Gastroesophageal sphincter (tissue), 4 donors: ENCODE data around the gene U2AF1L4. TPM values are rescaled to one million over a fixed set of nuclear protein-coding genes. Genes with fewer than 3 reads are reported as not detected.

Source experiments
- ATAC-seq: fragments of 150-250 bp; one replicate; pipeline ENCODE4 v1.9.1; 2016; ENCODE audit warnings: mild to moderate bottlenecking, moderate library complexity
- H3K27ac ChIP-seq, 4 donors: fragments of 200-600 bp; sonication (generic) in 3 of 4; 1 replicate in 3 of 4; 2 replicates in 1 of 4; pipeline ENCODE4 v1.5.1; 2016 to 2019
- H3K27me3 ChIP-seq: fragments of 200-600 bp; sonication (generic); one replicate; pipeline ENCODE4 v1.5.1; 2019
- H3K36me3 ChIP-seq, 2 donors: fragments of 200-600 bp; sonication (generic); one replicate each; pipeline ENCODE4 v1.5.1; 2019; ENCODE audit warnings: control low read depth in 1 of 2
- H3K4me1 ChIP-seq, 3 donors: fragments of 200-600 bp; sonication (generic); 1 replicate in 2 of 3; 2 replicates in 1 of 3; pipeline ENCODE4 v1.5.1; 2016 to 2019; ENCODE audit warnings: control low read depth in 2 of 3
- H3K4me3 ChIP-seq, 2 donors: fragments of 200-600 bp; sonication (generic); one replicate each; pipeline ENCODE4 v1.5.1; 2019; ENCODE audit warnings: mild to moderate bottlenecking in 1 of 2, moderate library complexity in 1 of 2
- H3K9me3 ChIP-seq, 3 donors: fragments of 200-600 bp; sonication (generic); one replicate each; pipeline ENCODE4 v1.5.1; 2017 to 2019; ENCODE audit warnings: control low read depth in 2 of 3
- EP300 ChIP-seq: sonication (generic); formaldehyde crosslinking; IDR thresholded peaks from one replicate; pipeline ENCODE4 v1.6.1; 2017; ENCODE audit warnings: antibody characterized with exemption, mild to moderate bottlenecking
- POLR2A ChIP-seq, 2 donors: fragments of 450-650 bp; IDR thresholded peaks; one replicate each; pipeline ENCODE4 v1.6.1; 2017; ENCODE audit warnings: antibody characterized with exemption in 2 of 2, mild to moderate bottlenecking in 2 of 2, moderate library complexity in 1 of 2
- POLR2AphosphoS5 ChIP-seq: sonication (generic); formaldehyde crosslinking; IDR thresholded peaks from one replicate; pipeline ENCODE4 v1.6.1; 2017; ENCODE audit warnings: antibody characterized with exemption
- WGBS, 2 donors: methylation state at CpG; one replicate each; pipeline ENCODE4 v1.1.5; 2018; ENCODE audit warnings: low coverage in 1 of 2; 5-methylcytosine and 5-hydroxymethylcytosine counted together
- total RNA-seq, 4 donors: library from RNA; depleted of rRNA; stranded (reverse); fragments of >200 nt; gene quantifications; one replicate each; pipeline ENCODE4 v1.1.0, GENCODE V29; 2016
- TF ChIP-seq, protein P1 (sequence below), 4 experiments: fragments of 200-600 bp in 2 of 4; fragments of 450-650 bp in 2 of 4; sonication (generic) in 1 of 4; IDR thresholded peaks; one replicate each; pipeline ENCODE4 v1.5.1; 2017 to 2019; ENCODE audit warnings: antibody characterized with exemption in 4 of 4, mild to moderate bottlenecking in 2 of 4, moderate library complexity in 2 of 4

The U2AF1L4 gene
- total RNA-seq, 4 donors from 2014 or later = 7.5 to 29.3 (median 23.7) TPM

DNA sequence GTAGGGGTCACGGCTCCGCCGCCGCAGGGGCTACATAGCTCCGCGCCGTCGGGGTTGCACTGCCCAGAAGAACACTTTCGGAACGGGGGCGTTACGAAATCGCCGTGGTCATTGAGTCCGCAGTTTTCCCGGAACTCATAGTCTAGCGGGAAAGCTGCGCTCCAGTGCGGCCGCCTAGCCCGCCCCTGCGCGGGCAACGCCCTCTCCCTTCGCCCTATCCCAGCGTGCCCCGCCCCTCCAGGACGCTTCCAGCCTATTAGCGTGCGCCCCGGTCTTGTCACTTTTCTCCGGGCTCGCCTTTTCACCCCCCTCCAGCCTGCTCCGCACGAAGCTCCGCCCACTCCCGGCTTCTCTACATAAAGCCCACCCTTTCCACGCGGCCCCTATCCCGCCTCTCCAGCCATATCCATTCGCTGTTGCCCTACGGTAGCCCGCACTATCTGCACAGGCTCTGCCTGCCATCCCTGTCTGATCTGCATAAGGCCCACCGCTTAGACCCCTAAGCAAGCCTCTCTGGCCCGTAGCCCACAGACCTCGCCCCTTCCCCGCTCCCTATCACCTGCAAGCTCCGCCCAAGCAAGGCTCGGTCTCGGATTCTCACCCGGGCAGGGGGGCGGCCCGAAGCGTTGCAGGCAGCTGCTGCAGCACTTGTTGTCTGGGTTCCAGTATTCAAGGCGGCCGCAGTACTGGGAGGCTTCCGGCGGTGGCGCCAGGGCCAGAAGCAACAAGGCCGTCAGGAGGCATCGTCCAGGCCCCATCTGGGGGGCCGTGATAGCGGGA is 4.6 kb downstream of the U2AF1L4 start:
- TF ChIP-seq POLR2A (IDR thresholded peaks at IDR 0.05) (peak; percentile 31 to 39), EP300 (no peak), POLR2AphosphoS5 (peak; percentile 90)
- TF ChIP-seq, protein P1, sequence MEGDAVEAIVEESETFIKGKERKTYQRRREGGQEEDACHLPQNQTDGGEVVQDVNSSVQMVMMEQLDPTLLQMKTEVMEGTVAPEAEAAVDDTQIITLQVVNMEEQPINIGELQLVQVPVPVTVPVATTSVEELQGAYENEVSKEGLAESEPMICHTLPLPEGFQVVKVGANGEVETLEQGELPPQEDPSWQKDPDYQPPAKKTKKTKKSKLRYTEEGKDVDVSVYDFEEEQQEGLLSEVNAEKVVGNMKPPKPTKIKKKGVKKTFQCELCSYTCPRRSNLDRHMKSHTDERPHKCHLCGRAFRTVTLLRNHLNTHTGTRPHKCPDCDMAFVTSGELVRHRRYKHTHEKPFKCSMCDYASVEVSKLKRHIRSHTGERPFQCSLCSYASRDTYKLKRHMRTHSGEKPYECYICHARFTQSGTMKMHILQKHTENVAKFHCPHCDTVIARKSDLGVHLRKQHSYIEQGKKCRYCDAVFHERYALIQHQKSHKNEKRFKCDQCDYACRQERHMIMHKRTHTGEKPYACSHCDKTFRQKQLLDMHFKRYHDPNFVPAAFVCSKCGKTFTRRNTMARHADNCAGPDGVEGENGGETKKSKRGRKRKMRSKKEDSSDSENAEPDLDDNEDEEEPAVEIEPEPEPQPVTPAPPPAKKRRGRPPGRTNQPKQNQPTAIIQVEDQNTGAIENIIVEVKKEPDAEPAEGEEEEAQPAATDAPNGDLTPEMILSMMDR (IDR thresholded peaks at IDR 0.05) = peak in 2 of 4 experiments; percentile 29 to 38
- H3K27me3 ChIP-seq = no peaks in the 10 kb centered on the region
- WGBS, 2 donors = 0 to 1% methylated on average over 2 to 13 of the region's 63 CpGs
- H3K9me3 ChIP-seq = no peaks in the 10 kb centered on the region
- ATAC-seq = peak; percentile 88
- peak overlapping the region; percentile 54 to 91 (median 87) for H3K27ac ChIP-seq
- peaks cover 0 to 53% of the 10 kb centered on the region in 2 donors for H3K36me3 ChIP-seq
- peaks cover 0 to 48% (median 15%) of the 10 kb centered on the region in 3 donors for H3K4me1 ChIP-seq
- H3K4me3 ChIP-seq = peak overlapping the region; percentile 39 to 60

DNA sequence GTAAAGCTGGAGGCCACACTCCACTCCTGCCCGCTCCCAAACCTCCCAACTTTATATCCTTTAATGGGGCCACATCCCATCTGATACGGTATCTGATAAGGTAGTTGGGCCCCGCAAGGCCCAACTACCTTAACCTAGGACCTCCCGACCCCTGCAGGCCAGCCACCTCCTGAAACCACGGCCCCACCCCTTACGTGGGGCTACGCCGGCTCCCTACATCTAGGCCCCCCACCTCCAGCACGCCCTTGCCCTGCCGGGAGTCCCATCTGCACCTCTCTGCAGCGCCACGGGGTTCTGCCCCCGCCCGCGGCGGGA is 5.2 kb downstream of the U2AF1L4 start:
- ATAC-seq = no peak
- WGBS, 2 donors = 0% methylated on average over 3 of the region's 16 CpGs; no CpG with 5 or more reads in 1 of the 2 donors

DNA sequence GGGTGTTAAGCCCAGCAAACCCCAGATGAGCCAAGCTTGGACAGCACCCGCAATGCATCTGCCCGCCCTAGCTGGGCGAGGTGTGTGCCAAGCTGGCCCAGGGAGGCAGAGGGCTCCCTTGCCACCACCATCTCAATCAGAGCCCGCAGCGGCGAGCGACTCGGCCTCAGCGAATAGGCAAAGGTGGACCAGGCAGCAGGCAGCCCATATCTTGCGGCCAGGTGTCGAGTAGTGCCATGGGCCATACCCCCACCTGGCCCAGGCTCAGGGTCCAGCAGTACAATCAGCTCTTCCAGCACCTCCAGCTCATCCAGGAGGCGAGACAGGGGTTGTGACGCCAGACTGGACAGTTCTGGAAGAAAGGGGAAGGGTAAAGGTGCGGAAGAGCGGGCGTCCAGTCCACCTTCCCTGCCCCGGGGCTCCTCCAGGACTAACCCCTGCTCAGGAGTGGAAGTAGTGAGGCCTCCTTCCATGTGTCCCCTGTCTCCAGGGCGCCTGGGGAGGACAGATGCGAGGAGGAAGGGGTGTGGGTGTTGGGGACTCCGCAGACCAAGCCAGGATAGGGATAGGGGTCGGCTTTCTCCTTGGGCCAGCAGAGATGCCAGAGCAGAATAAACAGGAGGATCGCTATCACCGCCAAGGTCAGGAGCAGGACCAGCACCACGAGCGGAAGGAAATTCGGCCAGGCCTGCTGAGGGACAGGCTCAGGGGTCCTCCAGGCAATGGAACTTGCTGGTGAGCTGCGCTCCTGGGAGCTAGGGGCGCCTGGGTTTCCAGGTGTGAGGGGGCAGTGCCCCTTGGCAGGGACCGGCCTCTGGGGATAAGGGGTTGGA is 5.7 kb downstream of the U2AF1L4 start:
- ATAC-seq = no peak
- no peaks in the 10 kb centered on the region for H3K9me3 ChIP-seq
- peaks cover 0 to 64% of the 10 kb centered on the region in 2 donors for H3K36me3 ChIP-seq
- WGBS, 2 donors = 49% methylated on average over 11 of the region's 29 CpGs; no CpG with 5 or more reads in 1 of the 2 donors
- TF ChIP-seq POLR2AphosphoS5 (no peak), EP300 (no peak), POLR2A (IDR thresholded peaks at IDR 0.05) (no peak)
- TF ChIP-seq, protein P1 (IDR thresholded peaks at IDR 0.05) = no peak
- peak overlapping the region; percentile 40 to 91 (median 87) for H3K27ac ChIP-seq
- H3K27me3 ChIP-seq = no peaks in the 10 kb centered on the region
- H3K4me3 ChIP-seq = peak overlapping the region; percentile 36 to 60
- H3K4me1 ChIP-seq = peaks cover 0 to 46% (median 13%) of the 10 kb centered on the region in 3 donors

More for the DNA sequence above, 5.2 kb downstream of the U2AF1L4 start:
- H3K27ac ChIP-seq = peak overlapping the region; percentile 40 to 91 (median 87)
- no peaks in the 10 kb centered on the region for H3K9me3 ChIP-seq
- TF ChIP-seq, protein P1 (IDR thresholded peaks at IDR 0.05) = peak in 1 of 4 experiments; percentile 9
- TF ChIP-seq POLR2AphosphoS5 (no peak), POLR2A (IDR thresholded peaks at IDR 0.05) (peak in 1 of 2 donors; percentile 32)
- H3K36me3 ChIP-seq = peaks cover 0 to 58% of the 10 kb centered on the region in 2 donors
- H3K4me1 ChIP-seq = peaks cover 0 to 48% (median 15%) of the 10 kb centered on the region in 3 donors
- H3K4me3 ChIP-seq = peak overlapping the region; percentile 36 to 60
- H3K27me3 ChIP-seq = no peaks in the 10 kb centered on the region

- no peak overlapping the region for H3K4me3 ChIP-seq
- peak overlapping the region in 2 of 4 donors; percentile 14 for H3K27ac ChIP-seq
- H3K36me3 ChIP-seq = peaks cover 0 to 68% of the 10 kb centered on the region in 2 donors
- WGBS, 2 donors = no CpG with 5 or more reads among the region's 2 CpGs
- no peaks in the 10 kb centered on the region for H3K27me3 ChIP-seq
- no peak for ATAC-seq
- TF ChIP-seq POLR2AphosphoS5 (no peak), POLR2A (IDR thresholded peaks at IDR 0.05) (no peak)
- TF ChIP-seq, protein P1 (IDR thresholded peaks at IDR 0.05) = no peak
- no peaks in the 10 kb centered on the region for H3K9me3 ChIP-seq
- H3K4me1 ChIP-seq = peaks cover 0 to 39% (median 7%) of the 10 kb centered on the region in 3 donors
Measured at GRCh38 chr19:35738887-35739229, 6.4 kb downstream of the U2AF1L4 start.
